Measurements from ENCODE around the gene IL27RA. TPM values are rescaled to one million over a fixed set of nuclear protein-coding genes. Genes with fewer than 3 reads are reported as not detected.

Gene IL27RA
- total RNA-seq, 2 experiments from 2014 or later = 46.5 to 48.2 TPM

DNA sequence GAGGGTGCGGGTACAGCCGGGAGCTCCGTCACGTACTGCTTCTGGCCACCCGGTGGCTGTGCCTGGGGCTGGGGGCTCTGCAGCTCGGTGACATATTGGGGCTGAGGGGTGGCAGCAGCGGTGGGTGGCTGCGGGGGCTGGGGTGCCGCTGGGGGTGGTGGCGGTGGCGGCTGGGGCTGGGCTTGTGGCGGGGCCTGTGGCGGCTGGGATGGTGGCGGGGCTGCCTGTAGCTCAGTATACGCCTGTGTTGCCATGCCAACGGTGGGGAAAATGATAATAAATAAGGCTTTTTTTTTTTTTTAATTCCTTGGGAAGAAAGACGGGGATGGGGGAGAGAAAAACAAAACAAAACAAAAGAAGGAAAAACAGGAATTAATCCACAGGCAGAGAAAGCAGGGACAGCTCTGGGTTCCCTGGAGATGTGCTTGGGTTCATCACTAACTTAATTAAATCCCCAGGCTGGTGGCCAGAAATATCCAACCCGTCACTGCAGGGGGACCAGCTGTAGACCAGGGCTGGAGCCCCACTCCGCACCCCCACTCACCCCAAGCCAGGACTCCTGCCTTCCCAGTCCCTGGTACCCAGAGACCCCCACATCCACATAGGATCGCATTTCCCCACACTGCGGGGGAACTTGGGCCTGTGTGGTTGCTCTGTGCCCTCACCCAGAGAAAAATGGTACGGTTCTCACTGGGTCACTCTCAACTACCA, 37.8 kb upstream of the IL27RA start:
- ChIA-PET POLR2A (interaction anchor here (0.6 to 2.1 kb wide), 4 partner anchors 9 to 290 kb away, joined by 3 to 8 read pairs (median 3); partner anchors contain the start of gene RFX1), CTCF (interaction anchor here (0.6 to 1.0 kb wide), 2 partner anchors 33 to 38 kb away, joined by 3 read pairs; partner anchors contain the start of gene IL27RA)
- DNase-seq = no peak
- no peak for ATAC-seq
- peaks cover 20% of the 10 kb centered on the region for H3K4me1 Mint-ChIP-seq (ENCODE audit: low read depth)
- H3K4me3 Mint-ChIP-seq = no peak overlapping the region
- TF ChIP-seq, protein P1, sequence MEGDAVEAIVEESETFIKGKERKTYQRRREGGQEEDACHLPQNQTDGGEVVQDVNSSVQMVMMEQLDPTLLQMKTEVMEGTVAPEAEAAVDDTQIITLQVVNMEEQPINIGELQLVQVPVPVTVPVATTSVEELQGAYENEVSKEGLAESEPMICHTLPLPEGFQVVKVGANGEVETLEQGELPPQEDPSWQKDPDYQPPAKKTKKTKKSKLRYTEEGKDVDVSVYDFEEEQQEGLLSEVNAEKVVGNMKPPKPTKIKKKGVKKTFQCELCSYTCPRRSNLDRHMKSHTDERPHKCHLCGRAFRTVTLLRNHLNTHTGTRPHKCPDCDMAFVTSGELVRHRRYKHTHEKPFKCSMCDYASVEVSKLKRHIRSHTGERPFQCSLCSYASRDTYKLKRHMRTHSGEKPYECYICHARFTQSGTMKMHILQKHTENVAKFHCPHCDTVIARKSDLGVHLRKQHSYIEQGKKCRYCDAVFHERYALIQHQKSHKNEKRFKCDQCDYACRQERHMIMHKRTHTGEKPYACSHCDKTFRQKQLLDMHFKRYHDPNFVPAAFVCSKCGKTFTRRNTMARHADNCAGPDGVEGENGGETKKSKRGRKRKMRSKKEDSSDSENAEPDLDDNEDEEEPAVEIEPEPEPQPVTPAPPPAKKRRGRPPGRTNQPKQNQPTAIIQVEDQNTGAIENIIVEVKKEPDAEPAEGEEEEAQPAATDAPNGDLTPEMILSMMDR (IDR thresholded peaks at IDR 0.05) = no peak
- intact Hi-C loops (cut with micrococcal nuclease) = no loop called here
- peaks cover 10% of the 10 kb centered on the region for H3K36me3 Mint-ChIP-seq (ENCODE audit: low read depth)
- no peak overlapping the region for H3K27ac Mint-ChIP-seq
- no peaks in the 10 kb centered on the region for H3K27me3 Mint-ChIP-seq
- peaks cover 2% of the 10 kb centered on the region for H3K9me3 Mint-ChIP-seq

DNA sequence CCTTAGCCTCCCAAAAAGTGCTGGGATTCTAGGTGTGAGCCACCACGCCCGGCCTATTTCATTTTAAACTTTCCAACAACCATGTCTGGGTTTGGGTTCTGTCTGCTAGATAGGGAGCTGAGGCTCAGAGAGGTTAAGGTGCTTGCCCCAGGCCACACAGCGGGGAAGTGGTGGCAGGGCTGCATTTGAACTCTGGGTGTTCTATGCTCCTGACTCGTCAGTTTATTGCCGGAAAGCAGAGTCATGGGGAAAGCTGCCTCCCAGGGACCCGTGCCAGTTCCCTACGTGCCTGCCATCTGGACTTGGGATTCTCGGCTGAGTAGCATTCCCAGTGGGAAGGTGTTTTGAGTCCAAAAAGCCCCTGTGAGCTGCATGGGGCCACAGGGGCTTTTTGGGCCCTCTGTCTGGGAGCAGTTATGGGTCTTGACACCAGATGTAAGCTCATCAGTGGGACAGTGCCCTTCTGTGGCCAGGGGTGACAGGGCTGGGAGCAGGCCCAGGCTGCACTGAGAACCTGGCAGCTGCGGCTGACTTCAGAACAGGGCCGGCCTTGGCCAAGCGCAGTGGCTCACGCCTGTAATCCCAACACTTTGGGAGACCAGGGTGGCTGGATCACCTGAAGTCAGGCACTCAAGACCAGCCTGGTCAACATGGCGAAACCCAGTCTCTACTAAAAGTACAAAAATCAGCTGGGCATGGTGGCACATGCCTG, 36.4 kb upstream of the IL27RA start:
- no peak overlapping the region for H3K27ac Mint-ChIP-seq
- ChIA-PET CTCF (no interaction called here), POLR2A (no interaction called here)

GRCh38 chr19:13995878-13996765, 35.4 kb upstream of the IL27RA start:
- no peak for ATAC-seq
- intact Hi-C loops (cut with micrococcal nuclease) = no loop called here
- H3K27ac Mint-ChIP-seq = no peak overlapping the region
- H3K4me1 Mint-ChIP-seq (ENCODE audit: low read depth) = peaks cover 14% of the 10 kb centered on the region
- DNase-seq = no peak
- H3K36me3 Mint-ChIP-seq (ENCODE audit: low read depth) = peaks cover 29% of the 10 kb centered on the region
- TF ChIP-seq, protein P1 (IDR thresholded peaks at IDR 0.05) = no peak
- peaks cover 7% of the 10 kb centered on the region for H3K9me3 Mint-ChIP-seq
- no peaks in the 10 kb centered on the region for H3K27me3 Mint-ChIP-seq
- POLR2A ChIA-PET = interaction anchor here (1.4 kb wide), 1 partner anchor 8 kb away, joined by 8 read pairs; no protein-coding TSS in a partner anchor
- CTCF ChIA-PET = interaction anchor here (1.0 kb wide), 1 partner anchor 63 kb away, joined by 3 read pairs; no protein-coding TSS in a partner anchor
- H3K4me3 Mint-ChIP-seq = no peak overlapping the region

More for the DNA sequence above, 36.4 kb upstream of the IL27RA start:
- peaks cover 7% of the 10 kb centered on the region for H3K9me3 Mint-ChIP-seq
- no peak overlapping the region for H3K4me3 Mint-ChIP-seq
- DNase-seq (no peak), ATAC-seq (no peak)
- peaks cover 6% of the 10 kb centered on the region for H3K4me1 Mint-ChIP-seq (ENCODE audit: low read depth)
- peaks cover 23% of the 10 kb centered on the region for H3K36me3 Mint-ChIP-seq (ENCODE audit: low read depth)
- no peaks in the 10 kb centered on the region for H3K27me3 Mint-ChIP-seq
- TF ChIP-seq, protein P1 (IDR thresholded peaks at IDR 0.05) = no peak
- intact Hi-C loops (cut with micrococcal nuclease) = no loop called here

- no peak for DNase-seq
- Mint-ChIP-seq H3K4me1 (ENCODE audit: low read depth) (peaks cover 22% of the 10 kb centered on the region), H3K9me3 (peaks cover 7% of the 10 kb centered on the region), H3K4me3 (no peak overlapping the region), H3K27ac (no peak overlapping the region), H3K36me3 (ENCODE audit: low read depth) (peaks cover 28% of the 10 kb centered on the region), H3K27me3 (no peaks in the 10 kb centered on the region)
- ATAC-seq = no peak
- TF ChIP-seq, protein P1 (IDR thresholded peaks at IDR 0.05) = no peak
- POLR2A ChIA-PET = interaction anchor here (1.4 kb wide), 1 partner anchor 9 kb away, joined by 8 read pairs; no protein-coding TSS in a partner anchor
- CTCF ChIA-PET = interaction anchor here (1.0 to 2.0 kb wide), 2 partner anchors 10 to 62 kb away, joined by 3 to 4 read pairs; no protein-coding TSS in a partner anchor
- intact Hi-C loops (cut with micrococcal nuclease) = no loop called here
Observed at GRCh38 chr19:13996928-13997630, 34.5 kb upstream of the IL27RA start.

Measured in activated CD8-positive, alpha-beta T cell treated with anti-CD3 and anti-CD28 coated beads for 36 hours (primary cell).